ENCODE results near the gene AMER1.

AMER1 gene

DNA sequence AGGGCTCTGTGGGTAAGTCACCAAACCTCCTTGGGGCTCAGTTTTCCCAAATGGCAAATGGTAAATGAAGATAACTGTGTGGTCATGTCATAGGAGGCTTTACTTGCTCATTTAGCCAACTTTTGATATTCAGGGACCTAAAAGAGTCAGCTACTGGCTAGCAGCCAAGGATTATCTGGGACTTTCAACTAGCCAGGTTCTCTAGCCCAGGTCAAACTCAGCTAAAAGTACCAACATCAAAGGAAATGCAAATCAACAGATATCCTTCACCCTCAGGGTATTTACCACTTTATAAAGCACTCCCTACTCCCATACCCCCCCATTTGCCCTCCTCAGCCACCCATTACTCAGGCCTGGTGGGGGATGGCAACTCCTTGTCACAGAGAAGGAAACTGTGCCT lies 7.5 kb downstream of the AMER1 start:
- no peaks in the 10 kb centered on the region for H3K36me3 ChIP-seq (ENCODE audit: control insufficient read depth, insufficient read depth, low read length)
- H3K4me1 ChIP-seq (ENCODE audit: control insufficient read depth, insufficient read depth, low read length), result peaks cover 39% of the 10 kb centered on the region
- no peaks in the 10 kb centered on the region for H3K27me3 ChIP-seq (ENCODE audit: control insufficient read depth, insufficient read depth, low read length)
- no peak overlapping the region for H3K4me3 ChIP-seq (ENCODE audit: low read depth, low read length)
- H3K27ac ChIP-seq (ENCODE audit: low read depth, low read length), result no peak overlapping the region
- peaks cover 7% of the 10 kb centered on the region; the same call in 1 of the 2 replicates for H3K9me3 ChIP-seq (ENCODE audit: control insufficient read depth, insufficient read depth, low read depth, low read length)
- H3K9ac ChIP-seq (ENCODE audit: low read length), result no peak overlapping the region

DNA sequence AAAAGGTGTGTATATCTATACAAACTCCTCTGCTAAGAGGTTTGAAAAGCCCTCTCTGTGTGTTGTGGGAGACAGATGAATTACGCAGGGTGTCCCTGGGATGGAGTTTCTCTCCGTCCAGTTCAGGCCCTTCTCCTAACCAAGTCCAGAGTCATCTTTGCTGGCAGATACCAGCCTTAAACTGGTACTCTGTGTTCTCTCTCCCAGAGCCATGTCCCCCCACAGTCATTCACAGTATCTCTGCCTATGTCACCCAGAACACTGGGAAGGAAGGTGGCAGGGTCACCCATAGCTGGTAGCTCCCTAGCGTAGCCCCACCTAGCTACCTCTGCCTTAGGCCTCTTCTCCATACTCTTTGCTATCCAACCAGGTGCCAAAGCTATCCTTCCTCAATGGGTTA lies 8.9 kb downstream of the AMER1 start:
- H3K9ac ChIP-seq (ENCODE audit: low read length), result no peak overlapping the region
- H3K36me3 ChIP-seq (ENCODE audit: control insufficient read depth, insufficient read depth, low read length), result peaks cover 6% of the 10 kb centered on the region
- no peak overlapping the region for H3K4me3 ChIP-seq (ENCODE audit: low read depth, low read length)
- peaks cover 39% of the 10 kb centered on the region for H3K4me1 ChIP-seq (ENCODE audit: control insufficient read depth, insufficient read depth, low read length)
- H3K27ac ChIP-seq (ENCODE audit: low read depth, low read length), result no peak overlapping the region
- peaks cover 17% of the 10 kb centered on the region; the same call in 1 of the 2 replicates for H3K9me3 ChIP-seq (ENCODE audit: control insufficient read depth, insufficient read depth, low read depth, low read length)
- H3K27me3 ChIP-seq (ENCODE audit: control insufficient read depth, insufficient read depth, low read length), result no peaks in the 10 kb centered on the region

DNA sequence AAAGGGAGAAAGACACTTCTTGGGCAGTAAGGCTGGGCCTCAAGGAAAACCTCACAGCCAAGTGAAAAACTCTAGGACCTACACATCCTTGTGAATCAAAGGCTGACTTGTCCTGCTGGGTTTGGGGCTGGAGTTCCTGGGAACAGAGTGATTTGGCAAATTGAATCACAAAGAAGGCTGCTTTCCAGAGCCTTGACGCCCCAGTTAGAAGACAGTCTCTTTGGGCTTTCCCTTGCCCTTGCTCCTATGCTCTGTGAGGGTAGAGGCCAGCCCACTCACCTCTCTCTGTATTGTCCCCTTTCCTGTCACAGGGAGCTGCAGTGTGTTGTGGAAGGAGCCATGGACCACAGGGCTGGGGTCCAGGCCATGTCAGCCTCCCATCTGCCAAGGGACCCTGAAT lies 9.6 kb downstream of the AMER1 start:
- peaks cover 13% of the 10 kb centered on the region for H3K36me3 ChIP-seq (ENCODE audit: control insufficient read depth, insufficient read depth, low read length)
- H3K4me1 ChIP-seq (ENCODE audit: control insufficient read depth, insufficient read depth, low read length), result peaks cover 39% of the 10 kb centered on the region
- H3K9ac ChIP-seq (ENCODE audit: low read length), result no peak overlapping the region
- no peak overlapping the region for H3K27ac ChIP-seq (ENCODE audit: low read depth, low read length)
- no peaks in the 10 kb centered on the region for H3K27me3 ChIP-seq (ENCODE audit: control insufficient read depth, insufficient read depth, low read length)
- peaks cover 22% of the 10 kb centered on the region; the same call in 1 of the 2 replicates for H3K9me3 ChIP-seq (ENCODE audit: control insufficient read depth, insufficient read depth, low read depth, low read length)
- no peak overlapping the region for H3K4me3 ChIP-seq (ENCODE audit: low read depth, low read length)

DNA sequence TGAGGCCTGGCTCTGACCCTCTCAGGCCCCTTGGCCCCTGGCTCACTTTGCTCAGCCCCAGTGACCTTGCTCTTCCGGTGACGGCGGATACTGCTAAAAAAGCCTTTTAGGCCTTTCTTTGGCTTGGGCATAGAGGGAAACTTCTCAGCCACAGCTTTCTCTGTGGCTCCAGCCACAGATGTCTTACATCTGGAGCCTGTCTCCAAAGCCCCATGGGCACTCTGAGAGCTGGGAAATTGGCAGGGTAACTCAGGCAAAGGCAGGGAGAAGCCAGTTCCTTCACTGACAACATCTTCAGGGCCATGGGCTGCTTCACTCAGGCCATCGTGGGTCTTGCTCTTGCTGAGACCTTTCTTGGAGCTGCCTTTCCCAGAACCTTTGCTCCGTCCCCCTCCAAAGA lies 12.8 kb downstream of the AMER1 start:
- H3K27me3 ChIP-seq (ENCODE audit: control insufficient read depth, insufficient read depth, low read length), result no peaks in the 10 kb centered on the region
- H3K9me3 ChIP-seq (ENCODE audit: control insufficient read depth, insufficient read depth, low read depth, low read length), result peaks cover 27% of the 10 kb centered on the region; the same call in 1 of the 2 replicates
- H3K36me3 ChIP-seq (ENCODE audit: control insufficient read depth, insufficient read depth, low read length), result peaks cover 24% of the 10 kb centered on the region
- peaks cover 21% of the 10 kb centered on the region for H3K4me1 ChIP-seq (ENCODE audit: control insufficient read depth, insufficient read depth, low read length)
- no peak overlapping the region for H3K27ac ChIP-seq (ENCODE audit: low read depth, low read length)
- H3K9ac ChIP-seq (ENCODE audit: low read length), result no peak overlapping the region
- H3K4me3 ChIP-seq (ENCODE audit: low read depth, low read length), result no peak overlapping the region

DNA sequence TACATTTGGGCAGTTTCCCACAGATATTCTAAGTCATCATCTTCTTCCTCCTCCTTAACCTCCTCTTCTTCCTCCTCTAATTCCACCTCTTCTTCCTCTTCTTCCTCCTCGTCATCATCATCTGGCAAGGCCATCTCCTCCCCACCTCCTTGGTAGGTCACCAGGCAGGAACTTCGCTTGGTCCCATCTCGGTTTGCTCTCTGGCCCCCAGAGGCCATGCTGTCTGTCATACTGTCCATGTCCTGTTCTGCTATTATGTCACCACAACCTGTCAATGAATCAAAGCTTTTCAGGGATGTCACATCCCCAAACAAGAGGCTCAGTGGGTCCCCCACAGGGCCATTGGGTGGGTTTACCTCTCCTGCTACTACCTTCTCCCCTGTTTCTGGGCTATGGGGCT lies 13.5 kb downstream of the AMER1 start:
- Histone ChIP-seq H3K4me3 (ENCODE audit: low read depth, low read length) (no peak overlapping the region), H3K9ac (ENCODE audit: low read length) (no peak overlapping the region), H3K36me3 (ENCODE audit: control insufficient read depth, insufficient read depth, low read length) (peaks cover 26% of the 10 kb centered on the region), H3K9me3 (ENCODE audit: control insufficient read depth, insufficient read depth, low read depth, low read length) (peaks cover 31% of the 10 kb centered on the region; the same call in 1 of the 2 replicates), H3K27me3 (ENCODE audit: control insufficient read depth, insufficient read depth, low read length) (no peaks in the 10 kb centered on the region), H3K27ac (ENCODE audit: low read depth, low read length) (no peak overlapping the region), H3K4me1 (ENCODE audit: control insufficient read depth, insufficient read depth, low read length) (peaks cover 20% of the 10 kb centered on the region)

DNA sequence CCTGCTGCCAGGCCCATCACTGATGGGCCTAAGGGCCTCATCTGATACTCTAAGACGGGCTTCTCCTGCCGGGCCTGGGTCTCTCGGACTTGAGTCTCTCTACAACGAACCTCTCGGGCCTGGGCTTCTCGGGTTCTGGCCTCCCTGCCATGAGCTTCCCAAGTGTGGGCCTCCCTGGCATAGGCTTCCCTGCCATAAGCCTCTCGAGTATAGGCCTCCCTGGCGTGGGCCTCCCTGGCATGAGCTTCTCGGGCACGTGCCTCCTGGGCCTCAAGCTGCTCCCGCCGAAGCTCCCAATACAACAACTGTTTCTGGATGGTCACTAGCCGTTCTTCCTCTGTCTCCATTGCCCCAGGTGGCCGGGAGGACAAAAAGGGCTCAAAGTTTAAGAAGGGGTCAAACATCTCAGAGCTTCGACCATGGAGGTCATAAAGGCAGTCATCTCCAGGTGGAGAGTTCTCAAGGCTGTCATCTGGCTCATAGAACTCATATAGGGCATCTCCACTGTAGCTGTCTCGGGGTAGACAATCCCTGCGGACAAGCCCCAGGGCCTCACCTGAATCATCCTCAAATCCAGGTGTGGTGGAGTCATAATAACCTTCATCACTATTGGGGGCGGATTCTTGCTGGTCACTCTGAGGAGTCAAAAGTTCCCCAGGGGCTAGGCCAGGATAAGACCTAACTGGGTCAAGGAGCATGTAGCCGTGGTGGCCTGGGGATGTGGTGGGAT lies 14.1 kb downstream of the AMER1 start:
- no peak overlapping the region for H3K9ac ChIP-seq (ENCODE audit: low read length)
- peaks cover 37% of the 10 kb centered on the region; the same call in 1 of the 2 replicates for H3K9me3 ChIP-seq (ENCODE audit: control insufficient read depth, insufficient read depth, low read depth, low read length)
- no peaks in the 10 kb centered on the region for H3K27me3 ChIP-seq (ENCODE audit: control insufficient read depth, insufficient read depth, low read length)
- peaks cover 15% of the 10 kb centered on the region for H3K4me1 ChIP-seq (ENCODE audit: control insufficient read depth, insufficient read depth, low read length)
- peaks cover 26% of the 10 kb centered on the region for H3K36me3 ChIP-seq (ENCODE audit: control insufficient read depth, insufficient read depth, low read length)
- no peak overlapping the region for H3K27ac ChIP-seq (ENCODE audit: low read depth, low read length)
- no peak overlapping the region for H3K4me3 ChIP-seq (ENCODE audit: low read depth, low read length)

DNA sequence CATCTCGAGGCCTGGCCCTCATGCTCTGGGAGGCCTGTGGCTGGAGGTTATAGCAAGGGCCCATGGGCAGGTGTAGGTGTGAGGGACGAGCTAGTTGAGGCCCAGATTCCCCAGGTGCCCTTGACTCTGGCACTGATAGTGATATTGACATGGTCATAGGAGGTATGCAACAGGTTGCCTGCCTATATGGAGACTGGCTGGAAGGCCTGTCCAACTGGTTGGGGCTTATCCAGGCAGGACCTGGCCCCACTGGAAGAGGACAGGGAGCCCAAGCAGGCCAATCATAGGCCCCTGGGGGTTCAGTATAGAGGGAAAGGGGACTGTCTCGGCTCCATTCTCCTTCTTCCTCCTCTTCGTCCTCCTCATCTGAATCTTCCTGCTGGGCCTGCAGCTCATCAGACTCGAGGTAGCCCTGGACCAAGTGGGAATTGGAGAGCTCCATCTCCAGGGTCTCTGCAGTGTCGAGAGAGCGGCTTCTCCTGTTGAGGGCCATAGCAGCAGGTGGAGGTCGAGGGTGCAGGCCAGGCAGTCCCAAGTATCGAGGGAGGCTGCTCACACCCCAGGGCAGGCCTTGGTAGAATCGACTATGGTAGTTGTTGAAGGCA lies 15.3 kb downstream of the AMER1 start:
- Histone ChIP-seq H3K9me3 (ENCODE audit: control insufficient read depth, insufficient read depth, low read depth, low read length) (peaks cover 38% of the 10 kb centered on the region; the same call in 1 of the 2 replicates), H3K4me3 (ENCODE audit: low read depth, low read length) (no peak overlapping the region), H3K9ac (ENCODE audit: low read length) (no peak overlapping the region), H3K36me3 (ENCODE audit: control insufficient read depth, insufficient read depth, low read length) (peaks cover 26% of the 10 kb centered on the region), H3K27ac (ENCODE audit: low read depth, low read length) (no peak overlapping the region), H3K27me3 (ENCODE audit: control insufficient read depth, insufficient read depth, low read length) (no peaks in the 10 kb centered on the region), H3K4me1 (ENCODE audit: control insufficient read depth, insufficient read depth, low read length) (peaks cover 3% of the 10 kb centered on the region; the same call in 1 of the 2 replicates)

DNA sequence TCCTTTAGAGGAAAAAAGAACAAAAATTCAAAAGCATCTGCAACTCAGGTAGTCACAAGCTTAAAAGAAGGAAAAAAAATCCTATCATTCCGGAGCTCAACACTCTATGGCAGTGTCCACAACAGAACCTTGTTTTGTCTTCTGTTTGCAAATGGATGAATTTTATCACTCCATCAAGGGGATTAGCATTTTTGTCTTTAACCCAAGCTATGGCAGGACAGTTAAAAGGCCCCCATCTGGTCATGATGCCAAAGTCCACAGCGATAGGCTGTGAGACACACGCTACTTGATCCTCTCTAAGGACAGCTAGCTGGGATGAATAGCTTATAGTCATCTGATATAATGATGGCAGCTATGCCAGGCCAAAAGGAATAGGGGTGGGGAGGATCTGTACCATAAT lies 16.6 kb downstream of the AMER1 start:
- H3K4me3 ChIP-seq (ENCODE audit: low read depth, low read length), result no peak overlapping the region
- no peaks in the 10 kb centered on the region for H3K27me3 ChIP-seq (ENCODE audit: control insufficient read depth, insufficient read depth, low read length)
- H3K9ac ChIP-seq (ENCODE audit: low read length), result no peak overlapping the region
- H3K4me1 ChIP-seq (ENCODE audit: control insufficient read depth, insufficient read depth, low read length), result no peaks in the 10 kb centered on the region
- H3K36me3 ChIP-seq (ENCODE audit: control insufficient read depth, insufficient read depth, low read length), result peaks cover 26% of the 10 kb centered on the region
- H3K27ac ChIP-seq (ENCODE audit: low read depth, low read length), result no peak overlapping the region
- peaks cover 41% of the 10 kb centered on the region; the same call in 1 of the 2 replicates for H3K9me3 ChIP-seq (ENCODE audit: control insufficient read depth, insufficient read depth, low read depth, low read length)

DNA sequence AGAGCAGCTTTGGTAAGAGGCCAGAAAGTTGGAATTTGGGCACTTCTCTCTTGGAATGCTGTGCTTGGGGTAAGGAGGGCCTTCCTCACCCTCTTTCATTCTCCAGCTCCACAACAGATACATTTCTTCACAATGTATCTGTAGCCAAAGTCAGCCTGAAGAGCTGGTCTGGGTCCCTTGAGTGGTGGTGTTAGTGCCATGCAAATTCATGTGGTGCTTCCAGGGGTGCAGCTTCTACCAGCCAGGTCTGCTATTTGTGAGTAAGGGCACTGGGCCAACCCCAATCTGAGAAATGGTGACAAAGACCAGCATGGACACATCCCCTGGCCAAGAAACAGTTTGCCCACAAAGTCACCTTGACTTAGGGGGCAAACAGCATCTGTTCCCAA lies 17.8 kb downstream of the AMER1 start:
- Histone ChIP-seq H3K4me1 (ENCODE audit: control insufficient read depth, insufficient read depth, low read length) (no peaks in the 10 kb centered on the region), H3K4me3 (ENCODE audit: low read depth, low read length) (no peak overlapping the region), H3K36me3 (ENCODE audit: control insufficient read depth, insufficient read depth, low read length) (peaks cover 26% of the 10 kb centered on the region), H3K9ac (ENCODE audit: low read length) (no peak overlapping the region), H3K27ac (ENCODE audit: low read depth, low read length) (no peak overlapping the region), H3K9me3 (ENCODE audit: control insufficient read depth, insufficient read depth, low read depth, low read length) (peaks cover 41% of the 10 kb centered on the region; the same call in 1 of the 2 replicates), H3K27me3 (ENCODE audit: control insufficient read depth, insufficient read depth, low read length) (no peaks in the 10 kb centered on the region)

DNA sequence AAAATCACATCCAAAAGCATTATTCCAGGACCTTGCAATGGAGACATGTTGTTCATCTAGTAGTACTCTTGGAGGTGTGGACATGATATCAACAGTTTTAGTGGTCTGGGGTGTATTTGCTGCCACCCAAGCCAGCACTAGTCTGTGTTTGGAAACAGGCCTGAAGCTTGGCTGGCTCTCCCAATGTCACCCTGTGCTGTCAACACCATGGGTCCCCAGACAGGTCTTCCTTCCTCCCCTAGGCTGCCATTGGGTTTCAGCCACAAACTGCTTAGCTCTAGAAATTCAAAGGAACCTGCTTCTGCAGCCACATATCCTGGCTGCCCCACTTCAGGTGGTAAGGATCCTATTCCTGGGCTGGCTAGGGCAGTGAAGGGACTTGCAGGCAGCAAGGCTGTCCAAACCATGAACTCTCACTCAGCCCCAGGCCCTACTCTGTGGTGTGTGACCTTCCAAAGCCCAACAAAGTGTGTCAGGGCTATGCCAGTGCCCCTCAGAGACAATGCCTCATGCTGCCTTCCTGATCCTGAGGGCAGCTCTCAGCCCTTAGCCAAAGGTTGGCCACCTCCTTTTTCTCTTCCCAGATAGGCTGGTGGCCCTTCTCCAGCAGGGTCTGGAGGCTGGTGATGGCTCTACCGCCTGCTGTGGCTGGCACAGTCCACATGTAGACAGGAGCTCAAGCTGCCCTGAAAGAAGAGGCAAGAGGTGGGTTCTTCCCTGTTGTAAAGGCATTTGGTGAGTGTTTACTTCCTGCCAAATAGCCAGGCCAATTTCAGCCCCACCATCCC lies 18.3 kb downstream of the AMER1 start:
- peaks cover 37% of the 10 kb centered on the region; the same call in 1 of the 2 replicates for H3K9me3 ChIP-seq (ENCODE audit: control insufficient read depth, insufficient read depth, low read depth, low read length)
- no peaks in the 10 kb centered on the region for H3K27me3 ChIP-seq (ENCODE audit: control insufficient read depth, insufficient read depth, low read length)
- H3K4me1 ChIP-seq (ENCODE audit: control insufficient read depth, insufficient read depth, low read length), result no peaks in the 10 kb centered on the region
- no peak overlapping the region for H3K9ac ChIP-seq (ENCODE audit: low read length)
- no peak overlapping the region for H3K27ac ChIP-seq (ENCODE audit: low read depth, low read length)
- no peak overlapping the region for H3K4me3 ChIP-seq (ENCODE audit: low read depth, low read length)
- H3K36me3 ChIP-seq (ENCODE audit: control insufficient read depth, insufficient read depth, low read length), result peaks cover 26% of the 10 kb centered on the region

DNA sequence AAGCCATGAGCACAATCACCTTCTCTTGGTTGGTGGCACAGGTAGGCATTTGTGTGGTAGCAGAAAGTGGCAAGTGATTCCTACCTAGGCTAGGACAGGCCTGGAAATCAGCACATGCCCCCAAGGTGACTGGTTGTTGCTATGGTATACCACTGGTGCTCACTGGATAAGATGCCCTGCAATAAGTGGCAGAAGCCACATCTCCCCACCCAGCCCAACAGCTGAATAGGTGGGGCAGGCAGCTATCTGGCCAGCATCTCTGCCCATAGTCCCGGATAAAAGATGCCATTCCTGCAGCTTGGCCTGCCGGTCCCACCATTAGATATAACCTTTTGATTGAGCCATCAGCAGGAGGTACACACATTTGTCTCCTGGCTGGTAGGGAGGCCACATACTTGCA lies 21.1 kb downstream of the AMER1 start:
- no peaks in the 10 kb centered on the region for H3K4me1 ChIP-seq (ENCODE audit: control insufficient read depth, insufficient read depth, low read length)
- H3K9ac ChIP-seq (ENCODE audit: low read length), result no peak overlapping the region
- H3K36me3 ChIP-seq (ENCODE audit: control insufficient read depth, insufficient read depth, low read length), result peaks cover 2% of the 10 kb centered on the region; the same call in 1 of the 2 replicates
- H3K4me3 ChIP-seq (ENCODE audit: low read depth, low read length), result no peak overlapping the region
- H3K27me3 ChIP-seq (ENCODE audit: control insufficient read depth, insufficient read depth, low read length), result no peaks in the 10 kb centered on the region
- no peak overlapping the region for H3K27ac ChIP-seq (ENCODE audit: low read depth, low read length)
- H3K9me3 ChIP-seq (ENCODE audit: control insufficient read depth, insufficient read depth, low read depth, low read length), result peaks cover 26% of the 10 kb centered on the region; the same call in 1 of the 2 replicates

All from HUES6 (cell line).